Measurements from ENCODE around the gene GPR179. TPM values are rescaled to one million over a fixed set of nuclear protein-coding genes. Genes with fewer than 3 reads are reported as not detected.
"Not testable (repeated sequence)": the region's sequence is repeated elsewhere in the genome, so short reads cannot be mapped to it uniquely, and the experiment has no call there.

Gene GPR179
- polyA plus RNA-seq, 3 donors = not detected

GRCh38 chr17:38289760-38290159, 54.0 kb downstream of the GPR179 start:
- intact Hi-C loops (cut with micrococcal nuclease); H3K4me3 ChIP-seq (replicated peaks in 1 of 3; ENCODE audit: low read depth in 2 of 3, low read length in 3 of 3); H3K79me2 ChIP-seq (ENCODE audit: insufficient read depth, low read length); H3K4me1 Mint-ChIP-seq; H3K27ac ChIP-seq (ENCODE audit: low read depth in 1 of 2, low read length in 2 of 2); H3K9me3 ChIP-seq (replicated peaks in 1 of 2; ENCODE audit: control insufficient read depth in 1 of 2, insufficient read depth in 1 of 2, low read length in 2 of 2); DNase-seq; H2AFZ ChIP-seq (ENCODE audit: insufficient read depth, low read depth, low read length, poor library complexity, severe bottlenecking); H3K9ac ChIP-seq (ENCODE audit: insufficient read depth, low read length, poor library complexity, severe bottlenecking); H3K27me3 Mint-ChIP-seq (ENCODE audit: low read depth in 3 of 3); H3K4me1 ChIP-seq (ENCODE audit: control insufficient read depth in 1 of 2, insufficient read depth in 2 of 2, low read length in 2 of 2); H3K4me2 ChIP-seq (replicated peaks; ENCODE audit: extremely low read depth, low read length, poor library complexity, severe bottlenecking); H3K36me3 ChIP-seq (replicated peaks in 1 of 2; ENCODE audit: control insufficient read depth in 1 of 2, insufficient read depth in 2 of 2, low read length in 2 of 2); H3K36me3 Mint-ChIP-seq; H3K4me3 Mint-ChIP-seq; H3K27ac Mint-ChIP-seq; H3K27me3 ChIP-seq (ENCODE audit: control insufficient read depth in 2 of 2, insufficient read depth in 2 of 2, low read length in 2 of 2); H3K9me3 Mint-ChIP-seq; H4K20me1 ChIP-seq (ENCODE audit: insufficient read depth, low read length): not testable (repeated sequence)
- WGBS (ENCODE audit: insufficient coverage) = no CpG with 5 or more reads among the region's 1 CpG

DNA sequence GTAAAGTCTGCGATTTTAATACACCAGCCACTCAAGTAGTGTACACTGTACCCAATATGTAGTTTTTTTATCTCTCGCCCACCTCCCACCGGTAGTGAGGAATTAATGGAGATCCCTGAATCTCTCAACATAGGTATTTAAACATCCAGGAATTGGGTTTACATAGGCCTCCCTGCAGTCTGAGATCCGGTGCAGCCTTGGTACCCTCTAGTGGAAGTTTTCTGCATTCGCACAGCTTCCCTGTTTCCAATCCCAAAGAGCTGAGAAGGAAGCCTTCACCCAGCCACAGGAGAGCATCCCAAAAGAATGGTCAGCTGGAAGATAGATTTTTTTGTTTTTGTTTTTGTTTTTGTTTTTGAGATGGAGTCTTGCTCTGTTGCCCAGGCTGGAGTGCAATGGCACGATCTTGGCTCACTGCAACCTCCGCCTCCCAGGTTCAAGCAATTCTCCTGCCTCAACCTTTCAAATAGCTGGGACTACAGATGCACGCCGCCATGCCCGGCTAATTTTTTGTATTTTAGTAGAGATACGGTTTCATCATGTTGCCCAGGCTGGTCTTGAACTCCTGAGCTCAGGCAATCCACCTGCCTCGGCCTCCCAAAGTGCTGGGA, 55.4 kb downstream of the GPR179 start:
- H3K79me2 ChIP-seq (ENCODE audit: insufficient read depth, low read length); H3K27me3 ChIP-seq (ENCODE audit: control insufficient read depth in 2 of 2, insufficient read depth in 2 of 2, low read length in 2 of 2); H3K4me3 ChIP-seq (replicated peaks in 1 of 3; ENCODE audit: low read depth in 2 of 3, low read length in 3 of 3); H3K4me1 ChIP-seq (ENCODE audit: control insufficient read depth in 1 of 2, insufficient read depth in 2 of 2, low read length in 2 of 2); H3K36me3 ChIP-seq (replicated peaks in 1 of 2; ENCODE audit: control insufficient read depth in 1 of 2, insufficient read depth in 2 of 2, low read length in 2 of 2); H3K36me3 Mint-ChIP-seq; H3K27me3 Mint-ChIP-seq (ENCODE audit: low read depth in 3 of 3); H3K9me3 ChIP-seq (replicated peaks in 1 of 2; ENCODE audit: control insufficient read depth in 1 of 2, insufficient read depth in 1 of 2, low read length in 2 of 2); H3K4me1 Mint-ChIP-seq; H3K4me3 Mint-ChIP-seq; H3K27ac ChIP-seq (ENCODE audit: low read depth in 1 of 2, low read length in 2 of 2); H4K20me1 ChIP-seq (ENCODE audit: insufficient read depth, low read length); intact Hi-C loops (cut with micrococcal nuclease); DNase-seq; H3K9me3 Mint-ChIP-seq; H3K27ac Mint-ChIP-seq; H2AFZ ChIP-seq (ENCODE audit: insufficient read depth, low read depth, low read length, poor library complexity, severe bottlenecking); H3K4me2 ChIP-seq (replicated peaks; ENCODE audit: extremely low read depth, low read length, poor library complexity, severe bottlenecking); H3K9ac ChIP-seq (ENCODE audit: insufficient read depth, low read length, poor library complexity, severe bottlenecking): not testable (repeated sequence)
- TF ChIP-seq, protein P1, sequence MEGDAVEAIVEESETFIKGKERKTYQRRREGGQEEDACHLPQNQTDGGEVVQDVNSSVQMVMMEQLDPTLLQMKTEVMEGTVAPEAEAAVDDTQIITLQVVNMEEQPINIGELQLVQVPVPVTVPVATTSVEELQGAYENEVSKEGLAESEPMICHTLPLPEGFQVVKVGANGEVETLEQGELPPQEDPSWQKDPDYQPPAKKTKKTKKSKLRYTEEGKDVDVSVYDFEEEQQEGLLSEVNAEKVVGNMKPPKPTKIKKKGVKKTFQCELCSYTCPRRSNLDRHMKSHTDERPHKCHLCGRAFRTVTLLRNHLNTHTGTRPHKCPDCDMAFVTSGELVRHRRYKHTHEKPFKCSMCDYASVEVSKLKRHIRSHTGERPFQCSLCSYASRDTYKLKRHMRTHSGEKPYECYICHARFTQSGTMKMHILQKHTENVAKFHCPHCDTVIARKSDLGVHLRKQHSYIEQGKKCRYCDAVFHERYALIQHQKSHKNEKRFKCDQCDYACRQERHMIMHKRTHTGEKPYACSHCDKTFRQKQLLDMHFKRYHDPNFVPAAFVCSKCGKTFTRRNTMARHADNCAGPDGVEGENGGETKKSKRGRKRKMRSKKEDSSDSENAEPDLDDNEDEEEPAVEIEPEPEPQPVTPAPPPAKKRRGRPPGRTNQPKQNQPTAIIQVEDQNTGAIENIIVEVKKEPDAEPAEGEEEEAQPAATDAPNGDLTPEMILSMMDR (IDR thresholded peaks at IDR 0.05) = peak; percentile 26
- WGBS (ENCODE audit: insufficient coverage) = no CpG with 5 or more reads among the region's 12 CpGs

DNA sequence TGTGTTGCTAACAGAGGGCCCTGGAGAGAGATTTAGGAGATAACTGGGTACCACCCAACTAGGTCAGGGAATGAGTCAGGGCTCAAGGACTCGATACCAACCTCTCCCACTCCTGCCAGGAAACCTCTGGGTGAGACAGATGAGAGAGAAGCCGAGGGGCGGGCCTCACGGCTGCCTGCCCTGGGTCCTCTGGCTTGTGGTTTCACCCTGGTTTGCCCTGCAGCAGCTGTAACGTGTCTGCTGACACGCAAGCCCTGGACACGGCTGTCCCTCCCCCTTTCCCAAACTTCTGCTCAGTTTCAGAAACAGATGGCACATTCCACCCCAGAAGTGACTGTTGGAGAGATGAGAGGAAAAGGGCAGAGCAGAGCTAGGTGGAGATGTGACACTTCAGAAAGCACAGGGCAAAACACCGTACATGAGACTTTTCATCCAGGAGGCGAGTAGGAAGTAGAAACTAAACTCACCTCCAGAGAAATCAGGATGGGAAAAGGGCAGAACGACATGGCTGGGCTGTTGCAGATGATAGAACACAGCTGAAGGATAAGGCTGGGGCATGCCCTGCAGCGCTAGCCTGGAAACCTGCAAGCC, 57.2 kb downstream of the GPR179 start:
- not testable (repeated sequence) for H3K27ac ChIP-seq (ENCODE audit: low read depth in 1 of 2, low read length in 2 of 2)

GRCh38 chr17:38285994-38286393, 57.8 kb downstream of the GPR179 start:
- H3K4me3 ChIP-seq (replicated peaks in 1 of 3; ENCODE audit: low read depth in 2 of 3, low read length in 3 of 3); H4K20me1 ChIP-seq (ENCODE audit: insufficient read depth, low read length); DNase-seq; H3K79me2 ChIP-seq (ENCODE audit: insufficient read depth, low read length); H3K27ac Mint-ChIP-seq; H3K27ac ChIP-seq (ENCODE audit: low read depth in 1 of 2, low read length in 2 of 2); H3K27me3 ChIP-seq (ENCODE audit: control insufficient read depth in 2 of 2, insufficient read depth in 2 of 2, low read length in 2 of 2); H3K4me1 ChIP-seq (ENCODE audit: control insufficient read depth in 1 of 2, insufficient read depth in 2 of 2, low read length in 2 of 2); intact Hi-C loops (cut with micrococcal nuclease); H3K9ac ChIP-seq (ENCODE audit: insufficient read depth, low read length, poor library complexity, severe bottlenecking); H3K36me3 Mint-ChIP-seq; H2AFZ ChIP-seq (ENCODE audit: insufficient read depth, low read depth, low read length, poor library complexity, severe bottlenecking); H3K4me3 Mint-ChIP-seq; H3K4me2 ChIP-seq (replicated peaks; ENCODE audit: extremely low read depth, low read length, poor library complexity, severe bottlenecking); H3K36me3 ChIP-seq (replicated peaks in 1 of 2; ENCODE audit: control insufficient read depth in 1 of 2, insufficient read depth in 2 of 2, low read length in 2 of 2); H3K4me1 Mint-ChIP-seq; H3K9me3 ChIP-seq (replicated peaks in 1 of 2; ENCODE audit: control insufficient read depth in 1 of 2, insufficient read depth in 1 of 2, low read length in 2 of 2); H3K9me3 Mint-ChIP-seq; H3K27me3 Mint-ChIP-seq (ENCODE audit: low read depth in 3 of 3): not testable (repeated sequence)

More for the DNA sequence above, 57.2 kb downstream of the GPR179 start:
- H3K9me3 Mint-ChIP-seq; H3K4me1 Mint-ChIP-seq; H3K4me1 ChIP-seq (ENCODE audit: control insufficient read depth in 1 of 2, insufficient read depth in 2 of 2, low read length in 2 of 2); H3K79me2 ChIP-seq (ENCODE audit: insufficient read depth, low read length); H3K36me3 ChIP-seq (replicated peaks in 1 of 2; ENCODE audit: control insufficient read depth in 1 of 2, insufficient read depth in 2 of 2, low read length in 2 of 2); H4K20me1 ChIP-seq (ENCODE audit: insufficient read depth, low read length); H3K9ac ChIP-seq (ENCODE audit: insufficient read depth, low read length, poor library complexity, severe bottlenecking); H3K4me3 ChIP-seq (replicated peaks in 1 of 3; ENCODE audit: low read depth in 2 of 3, low read length in 3 of 3); intact Hi-C loops (cut with micrococcal nuclease); H3K9me3 ChIP-seq (replicated peaks in 1 of 2; ENCODE audit: control insufficient read depth in 1 of 2, insufficient read depth in 1 of 2, low read length in 2 of 2); H3K27me3 Mint-ChIP-seq (ENCODE audit: low read depth in 3 of 3); H3K36me3 Mint-ChIP-seq; H3K4me2 ChIP-seq (replicated peaks; ENCODE audit: extremely low read depth, low read length, poor library complexity, severe bottlenecking); H3K4me3 Mint-ChIP-seq; H3K27me3 ChIP-seq (ENCODE audit: control insufficient read depth in 2 of 2, insufficient read depth in 2 of 2, low read length in 2 of 2): not testable (repeated sequence)
- peak in 2 of 3 donors; percentile 17 to 26 for DNase-seq
- H3K27ac Mint-ChIP-seq = peak overlapping the region in 1 of 7 donors; percentile 62
- 50% methylated on average over 2 of the region's 11 CpGs for WGBS (ENCODE audit: insufficient coverage)
- H2AFZ ChIP-seq (ENCODE audit: insufficient read depth, low read depth, low read length, poor library complexity, severe bottlenecking) = peak overlapping the region; percentile 65
